Skeletal muscle tissue (tissue), 4 donors: ENCODE measurements around the gene PRKACG. TPM values are rescaled to one million over a fixed set of nuclear protein-coding genes. Genes with fewer than 3 reads are reported as not detected.

Experiments used
- H3K27ac ChIP-seq: one replicate; pipeline ENCODE4 v1.7.0; 2013; ENCODE audit warnings: mild to moderate bottlenecking, low read depth, low read length, inconsistent platforms
- H3K27me3 ChIP-seq, 3 donors: one replicate each; pipeline ENCODE4 v1.7.0; 2013; ENCODE audit warnings: low read length in 3 of 3; ENCODE audit not compliant: control insufficient read depth in 3 of 3, insufficient read depth in 3 of 3
- H3K36me3 ChIP-seq, 3 donors: one replicate each; pipeline ENCODE4 v1.7.0; 2013; ENCODE audit warnings: low read length in 3 of 3; ENCODE audit not compliant: control insufficient read depth in 3 of 3, insufficient read depth in 3 of 3
- H3K4me1 ChIP-seq, 3 donors: one replicate each; pipeline ENCODE4 v1.7.0; 2013; ENCODE audit warnings: low read length in 3 of 3, mild to moderate bottlenecking in 3 of 3; ENCODE audit not compliant: control insufficient read depth in 3 of 3, insufficient read depth in 3 of 3
- H3K4me3 ChIP-seq, 3 donors: one replicate each; pipeline ENCODE4 v1.7.0; 2013; ENCODE audit warnings: low read length in 3 of 3
- H3K9ac ChIP-seq, 3 donors: one replicate each; pipeline ENCODE4 v1.7.0; 2013; ENCODE audit warnings: low read length in 3 of 3, mild to moderate bottlenecking in 3 of 3, moderate library complexity in 2 of 3, low read depth in 1 of 3
- H3K9me3 ChIP-seq, 3 donors: one replicate each; pipeline ENCODE4 v1.7.0; 2013; ENCODE audit warnings: low read length in 3 of 3; ENCODE audit not compliant: control insufficient read depth in 3 of 3
- total RNA-seq: library from RNA; depleted of rRNA; stranded (reverse); fragments of >200 nt; gene quantifications from one replicate; pipeline ENCODE4 v1.2.3, GENCODE V29; 2014
- donor health status: Osteomylitis.

Gene PRKACG
- total RNA-seq, 1 donor from 2014 or later: not detected

DNA sequence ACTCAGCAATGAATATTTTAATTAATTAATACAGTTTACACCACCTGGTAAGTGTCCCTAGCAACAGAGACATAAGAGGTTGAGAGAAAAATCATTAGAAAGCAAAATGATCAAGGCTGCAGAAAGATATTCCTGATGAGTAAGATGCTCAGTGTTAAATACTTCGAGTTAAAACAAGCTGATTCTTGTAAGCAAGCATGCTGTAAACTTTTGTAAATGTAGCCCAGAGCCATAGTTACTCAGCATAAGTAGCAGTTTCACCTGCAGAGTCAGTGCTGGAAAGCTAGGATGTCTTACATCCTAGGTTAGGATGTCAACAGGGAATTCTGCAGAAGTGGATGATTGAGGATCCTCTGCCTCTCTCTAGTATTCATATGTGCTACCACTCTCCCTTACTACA, 4.2 kb downstream of the PRKACG start:
- Histone ChIP-seq H3K36me3 (no peaks in the 10 kb centered on the region), H3K9ac (no peak overlapping the region), H3K4me1 (no peaks in the 10 kb centered on the region), H3K4me3 (no peak overlapping the region), H3K27me3 (no peaks in the 10 kb centered on the region), H3K27ac (no peak overlapping the region), H3K9me3 (no peaks in the 10 kb centered on the region)

DNA sequence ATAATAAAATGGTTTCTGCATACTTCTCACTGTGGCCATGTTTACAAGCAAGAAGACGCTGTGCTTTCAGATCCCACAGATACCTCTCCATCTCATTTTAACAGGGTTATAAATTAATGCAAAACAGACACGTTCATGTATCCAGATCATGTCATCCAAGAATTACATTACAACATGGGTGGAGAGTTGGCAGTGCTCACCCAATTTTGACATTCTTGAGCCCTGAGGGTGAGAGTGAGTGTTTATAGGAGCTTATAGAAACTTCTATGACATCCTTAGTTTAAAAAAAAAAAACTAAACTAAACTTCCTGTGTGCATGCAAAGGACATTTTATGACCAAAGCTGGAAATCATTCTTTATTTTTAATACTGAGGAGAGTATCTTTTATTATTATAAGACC, 9.1 kb downstream of the PRKACG start:
- no peak overlapping the region for H3K4me3 ChIP-seq
- no peaks in the 10 kb centered on the region for H3K4me1 ChIP-seq
- no peaks in the 10 kb centered on the region for H3K27me3 ChIP-seq
- H3K27ac ChIP-seq: no peak overlapping the region
- H3K9ac ChIP-seq: no peak overlapping the region
- H3K36me3 ChIP-seq: no peaks in the 10 kb centered on the region
- H3K9me3 ChIP-seq: no peaks in the 10 kb centered on the region

DNA sequence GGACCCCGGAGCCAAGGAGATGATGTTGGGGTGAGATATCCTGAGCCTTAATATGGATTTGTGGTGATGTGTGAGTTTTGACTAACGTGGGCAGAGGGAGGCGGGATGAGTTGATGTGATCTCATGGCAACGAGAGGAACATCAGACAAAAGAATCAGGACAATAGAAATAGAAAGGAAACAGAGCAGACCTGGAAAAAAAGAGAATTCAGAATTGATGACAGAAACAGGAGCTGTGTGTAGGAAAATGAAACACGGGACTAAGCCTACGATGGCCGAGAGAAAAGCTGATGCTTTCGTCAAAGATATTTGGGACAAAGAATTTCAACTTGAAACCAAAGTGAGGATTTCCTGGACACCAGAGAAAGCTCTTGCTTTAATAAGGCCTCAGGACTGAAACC, 10.9 kb downstream of the PRKACG start:
- Histone ChIP-seq H3K4me3 (no peak overlapping the region), H3K27ac (no peak overlapping the region), H3K4me1 (peaks cover 0 to 4% (median 0%) of the 10 kb centered on the region in 3 donors), H3K9me3 (no peaks in the 10 kb centered on the region), H3K36me3 (no peaks in the 10 kb centered on the region), H3K9ac (no peak overlapping the region), H3K27me3 (no peaks in the 10 kb centered on the region)

DNA sequence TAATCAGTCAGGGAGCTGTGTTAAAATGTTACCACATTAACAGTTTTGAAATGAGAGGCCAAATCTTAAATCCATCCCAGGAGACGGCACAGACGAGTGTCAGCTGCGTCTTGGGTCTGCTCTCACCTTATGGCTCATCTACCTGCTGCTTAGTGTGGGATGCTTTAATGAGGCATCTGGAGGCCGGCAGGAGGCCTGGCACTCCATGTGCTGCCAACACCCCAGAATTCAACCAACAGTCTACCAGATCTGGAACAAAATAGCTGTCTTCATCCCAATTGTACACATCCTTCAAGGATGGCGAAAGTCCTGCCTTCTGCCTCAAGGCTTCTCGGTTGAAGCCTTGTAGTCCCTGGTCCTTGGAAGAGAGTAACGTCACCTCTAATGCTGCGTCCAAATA, 12.0 kb downstream of the PRKACG start:
- Histone ChIP-seq H3K9me3 (no peaks in the 10 kb centered on the region), H3K27ac (no peak overlapping the region)

DNA sequence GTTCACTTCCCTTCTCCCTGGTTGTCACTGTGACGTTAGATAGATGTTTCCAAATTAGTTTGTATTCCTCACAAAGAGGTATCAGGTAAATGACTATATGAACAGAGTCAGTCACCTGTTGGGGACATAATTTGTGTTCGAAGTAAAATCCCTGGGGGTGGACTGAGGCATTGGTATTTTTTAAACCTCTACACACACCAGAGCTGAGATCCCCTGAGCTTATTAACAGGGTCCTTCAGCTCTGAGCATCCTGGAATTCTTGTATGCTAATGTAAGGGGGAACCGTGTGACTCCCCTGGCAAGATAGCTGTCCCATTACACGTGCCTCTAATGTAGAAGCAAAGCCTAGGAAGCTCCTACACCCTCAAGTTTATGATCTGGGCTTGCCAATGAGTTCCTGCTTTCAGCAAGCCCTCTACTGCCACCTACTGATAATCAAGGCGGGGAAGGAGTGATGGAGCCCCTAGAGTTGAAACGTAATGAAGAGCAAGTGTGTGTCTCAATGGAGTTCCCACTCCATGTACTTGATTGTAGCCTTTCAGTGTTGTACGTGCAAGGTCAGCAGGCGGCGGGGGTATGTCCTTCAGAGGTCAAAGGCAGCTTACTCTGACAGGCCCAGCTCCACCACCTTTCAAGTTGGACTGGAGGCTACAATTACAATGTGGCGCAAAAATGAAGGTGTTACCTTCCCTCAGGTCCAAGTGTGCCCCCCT, 14.4 kb downstream of the PRKACG start:
- Histone ChIP-seq H3K4me3 (no peak overlapping the region), H3K27me3 (no peaks in the 10 kb centered on the region), H3K9me3 (no peaks in the 10 kb centered on the region), H3K9ac (no peak overlapping the region), H3K36me3 (no peaks in the 10 kb centered on the region), H3K27ac (no peak overlapping the region), H3K4me1 (peaks cover 0 to 4% (median 0%) of the 10 kb centered on the region in 3 donors)

More for the DNA sequence above, 12.0 kb downstream of the PRKACG start:
- H3K36me3 ChIP-seq: no peaks in the 10 kb centered on the region
- H3K4me1 ChIP-seq: peaks cover 0 to 4% (median 0%) of the 10 kb centered on the region in 3 donors
- no peaks in the 10 kb centered on the region for H3K27me3 ChIP-seq
- no peak overlapping the region for H3K4me3 ChIP-seq
- H3K9ac ChIP-seq: no peak overlapping the region

DNA sequence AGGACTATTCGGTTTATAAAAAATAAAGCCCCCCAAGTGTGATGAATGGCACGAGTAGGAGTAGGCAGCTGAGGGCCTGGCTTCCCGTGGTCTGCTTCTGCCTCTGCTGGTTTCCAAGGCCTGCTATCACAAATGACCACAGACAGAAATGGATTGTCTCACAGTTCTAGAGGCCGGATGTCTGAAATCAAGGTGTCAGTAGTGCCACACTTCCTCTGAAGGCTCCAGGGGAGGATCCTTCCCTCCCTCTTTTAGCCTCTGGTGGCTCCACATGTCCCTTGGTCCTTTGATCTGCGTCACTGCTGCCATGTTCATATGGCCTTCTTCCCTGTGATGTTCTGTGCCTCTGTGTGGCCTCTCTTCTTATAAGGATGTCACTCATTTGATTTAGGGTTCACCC, 15.1 kb downstream of the PRKACG start:
- H3K9ac ChIP-seq: no peak overlapping the region
- H3K36me3 ChIP-seq: no peaks in the 10 kb centered on the region
- H3K4me3 ChIP-seq: no peak overlapping the region
- no peaks in the 10 kb centered on the region for H3K9me3 ChIP-seq
- H3K27ac ChIP-seq: no peak overlapping the region
- peaks cover 0 to 4% (median 0%) of the 10 kb centered on the region in 3 donors for H3K4me1 ChIP-seq
- no peaks in the 10 kb centered on the region for H3K27me3 ChIP-seq

DNA sequence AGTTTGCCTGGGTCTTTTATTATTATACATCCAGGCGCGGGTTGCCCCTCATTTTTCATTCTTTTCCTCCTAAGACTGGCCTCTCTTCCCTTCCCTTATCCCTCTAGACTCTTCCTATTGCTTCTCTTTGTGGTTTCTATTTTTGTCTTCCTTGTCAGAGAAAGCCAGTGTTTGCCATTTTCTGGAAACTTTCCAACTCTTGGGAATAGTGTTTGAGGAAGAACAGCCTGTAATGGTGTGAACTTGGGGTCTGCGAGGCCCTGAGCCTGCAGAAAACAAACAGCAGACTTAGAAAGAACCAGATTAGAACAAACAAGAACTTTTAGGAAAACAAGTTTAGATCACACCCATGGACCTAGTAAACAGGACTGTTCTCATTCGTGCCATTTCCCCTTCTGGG, 15.5 kb downstream of the PRKACG start:
- Histone ChIP-seq H3K9me3 (no peaks in the 10 kb centered on the region), H3K4me3 (no peak overlapping the region), H3K36me3 (no peaks in the 10 kb centered on the region), H3K9ac (no peak overlapping the region), H3K27me3 (no peaks in the 10 kb centered on the region), H3K27ac (no peak overlapping the region), H3K4me1 (peaks cover 0 to 4% (median 0%) of the 10 kb centered on the region in 3 donors)

DNA sequence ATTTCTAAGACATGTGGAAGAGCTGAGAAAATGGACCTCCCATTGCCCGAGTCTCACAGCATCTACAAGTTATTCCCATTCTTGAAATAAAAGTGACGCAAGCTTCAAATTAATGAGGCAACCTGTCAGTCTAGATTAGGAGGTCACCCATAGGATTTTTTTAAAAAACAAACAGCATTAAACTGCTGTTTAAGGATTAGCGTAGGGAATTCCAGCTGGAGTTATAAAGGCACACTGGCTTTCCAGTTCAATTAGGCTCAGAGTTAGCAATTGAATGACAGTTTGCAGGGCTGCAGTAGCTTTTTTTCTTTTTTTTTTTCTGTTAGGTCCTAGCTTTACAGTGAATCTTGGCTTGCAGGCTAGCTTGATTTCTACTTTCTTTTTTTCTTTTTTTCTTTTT, 16.2 kb downstream of the PRKACG start:
- Histone ChIP-seq H3K4me3 (no peak overlapping the region), H3K27me3 (no peaks in the 10 kb centered on the region), H3K27ac (no peak overlapping the region), H3K9me3 (no peaks in the 10 kb centered on the region), H3K4me1 (peaks cover 0 to 4% (median 0%) of the 10 kb centered on the region in 3 donors), H3K9ac (no peak overlapping the region), H3K36me3 (no peaks in the 10 kb centered on the region)

DNA sequence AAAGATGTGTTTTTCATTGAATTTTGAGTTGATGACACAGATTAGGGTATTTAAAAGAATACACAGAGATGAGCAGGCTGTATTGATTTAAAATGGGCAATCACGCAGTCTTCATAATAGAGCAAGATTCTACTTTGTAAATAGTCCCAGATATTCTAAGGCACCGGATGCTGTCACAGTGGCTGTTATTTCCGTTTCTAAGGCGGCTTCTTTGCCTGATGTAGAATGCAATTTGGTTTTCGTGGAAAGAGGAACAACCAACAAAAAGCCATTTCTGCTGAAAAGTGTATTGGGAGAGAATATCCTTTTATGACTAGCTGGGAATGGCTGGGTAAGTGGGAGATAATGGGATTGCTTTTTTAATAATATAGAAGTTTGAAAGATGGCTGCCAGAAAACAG, 17.5 kb downstream of the PRKACG start:
- no peaks in the 10 kb centered on the region for H3K27me3 ChIP-seq
- peaks cover 0 to 4% (median 0%) of the 10 kb centered on the region in 3 donors for H3K4me1 ChIP-seq
- H3K4me3 ChIP-seq: no peak overlapping the region
- no peaks in the 10 kb centered on the region for H3K36me3 ChIP-seq
- H3K27ac ChIP-seq: no peak overlapping the region
- H3K9me3 ChIP-seq: no peaks in the 10 kb centered on the region
- no peak overlapping the region for H3K9ac ChIP-seq

DNA sequence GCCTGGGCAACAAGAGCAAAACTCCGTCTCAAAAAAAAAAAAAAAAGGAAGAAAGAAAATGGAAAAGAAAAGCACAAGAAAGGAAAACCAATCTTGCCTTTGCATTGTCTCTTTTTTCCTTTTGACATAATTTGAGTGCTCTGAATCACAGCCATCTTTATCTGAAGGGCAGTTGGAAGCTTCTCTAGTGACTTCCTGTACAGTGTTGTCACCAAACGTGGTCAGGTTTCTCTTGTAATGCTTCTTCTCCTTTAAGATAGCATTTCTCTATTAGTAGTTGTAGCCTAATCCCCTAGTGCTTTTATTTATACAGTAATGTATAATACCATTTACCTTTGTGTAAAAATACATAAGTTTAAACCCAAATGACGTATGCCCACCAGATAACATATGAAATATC, 18.1 kb downstream of the PRKACG start:
- Histone ChIP-seq H3K27me3 (no peaks in the 10 kb centered on the region), H3K27ac (no peak overlapping the region), H3K36me3 (no peaks in the 10 kb centered on the region), H3K4me1 (peaks cover 0 to 4% (median 0%) of the 10 kb centered on the region in 3 donors), H3K9me3 (no peaks in the 10 kb centered on the region), H3K9ac (no peak overlapping the region), H3K4me3 (no peak overlapping the region)
